PC-9 (cell line): ENCODE measurements around the gene SNRNP35. TPM values are rescaled to one million over a fixed set of nuclear protein-coding genes. Genes with fewer than 3 reads are reported as not detected.

Experiments
- BruUV-seq: library from RNA; stranded (reverse); fragments of 400-500 nt; replicated peaks from 2 replicates; lab custom pipeline; 2021; lab: Mats Ljungman, UMichigan
- CTCF ChIA-PET: fragments of 300-600 bp; sonication (Branson Sonifier 250); formaldehyde crosslinking; loops from one replicate; lab custom pipeline; 2022; ENCODE audit warnings: antibody characterized with exemption; lab: Charles Lee
- POLR2A ChIA-PET: fragments of 300-600 bp; sonication (Branson Sonifier 250); formaldehyde crosslinking; loops from one replicate; lab custom pipeline; 2022; ENCODE audit warnings: antibody characterized with exemption; ENCODE audit not compliant: unreplicated experiment; lab: Charles Lee
- DNase-seq, 2 experiments: peaks; one replicate each; pipeline versions ENCODE4 v3.0.0 to v3.0.0-alpha.2; 2015 to 2022; ENCODE audit warnings: mixed read lengths in 1 of 2
- H2AFZ ChIP-seq: fragments of 200-600 bp; sonication (generic); 2 replicates; pipeline ENCODE4 v1.8.1; 2017; ENCODE audit warnings: antibody characterized with exemption
- H3F3A ChIP-seq: fragments of 200-600 bp; sonication (generic); 2 replicates; pipeline ENCODE4 v1.8.1; 2017; ENCODE audit warnings: antibody characterized with exemption, mild to moderate bottlenecking, low read depth; ENCODE audit not compliant: insufficient read depth
- H3K27ac ChIP-seq: fragments of 200-600 bp; sonication (generic); 2 replicates; pipeline ENCODE4 v1.6.1; 2016; ENCODE audit warnings: mixed run types
- H3K27me3 ChIP-seq: fragments of 200-600 bp; sonication (generic); 2 replicates; pipeline ENCODE4 v1.6.1; 2016; ENCODE audit warnings: low read depth, mixed run types; ENCODE audit not compliant: insufficient read depth
- H3K36me3 ChIP-seq: fragments of 200-600 bp; sonication (generic); 2 replicates; pipeline ENCODE4 v1.6.1; 2016; ENCODE audit warnings: low read depth, mixed run types
- H3K4me1 ChIP-seq: fragments of 200-600 bp; sonication (generic); replicated peaks from 2 replicates; pipeline ENCODE4 v1.6.1; 2016; ENCODE audit warnings: mixed run types; ENCODE audit not compliant: insufficient read depth
- H3K4me2 ChIP-seq: fragments of 200-600 bp; sonication (generic); 2 replicates; pipeline ENCODE4 v1.6.1; 2017; ENCODE audit warnings: mixed run types
- H3K4me3 ChIP-seq: fragments of 200-600 bp; sonication (generic); 2 replicates; pipeline ENCODE4 v1.6.1; 2016; ENCODE audit warnings: mixed run types
- H3K79me2 ChIP-seq: fragments of 200-600 bp; sonication (generic); 2 replicates; pipeline ENCODE4 v1.6.1; 2017; ENCODE audit warnings: low read depth, mixed run types
- H3K9me2 ChIP-seq: fragments of 200-600 bp; sonication (generic); 2 replicates; pipeline ENCODE4 v1.8.1; 2017; ENCODE audit warnings: mild to moderate bottlenecking; ENCODE audit not compliant: insufficient read depth
- H3K9me3 ChIP-seq: fragments of 200-600 bp; sonication (generic); 2 replicates; pipeline ENCODE4 v1.8.1; 2016; ENCODE audit warnings: low read depth; ENCODE audit not compliant: insufficient read depth
- H4K20me1 ChIP-seq: fragments of 200-600 bp; sonication (generic); 2 replicates; pipeline ENCODE4 v1.8.1; 2017; ENCODE audit not compliant: insufficient read depth
- CTCF ChIP-seq: fragments of 200-600 bp; sonication (generic); conservative IDR thresholded peaks from 2 replicates; pipeline ENCODE4 v1.6.1; 2017; ENCODE audit warnings: mixed run types, antibody characterized with exemption, mild to moderate bottlenecking, moderate library complexity
- EZH2 ChIP-seq: fragments of 200-600 bp; sonication (generic); IDR thresholded peaks from 2 replicates; pipeline ENCODE4 v1.8.0; 2017; ENCODE audit warnings: antibody characterized with exemption, low read depth
- intact Hi-C: fragments of 100-400 bp; cut with micrococcal nuclease; formaldehyde crosslinking; loops from one replicate; pipeline ENCODE4 v1.10.0; 2022; ENCODE audit not compliant: unreplicated experiment
- total RNA-seq: library from RNA; stranded (reverse); gene quantifications from 2 replicates; pipeline ENCODE4 v1.2.3, GENCODE V29; 2021

Gene SNRNP35
- total RNA-seq, 1 experiment from 2014 or later: 24.3 TPM

- Histone ChIP-seq H3K4me3 (no peak overlapping the region), H3K79me2 (no peaks in the 10 kb centered on the region), H3F3A (no peaks in the 10 kb centered on the region), H3K9me3 (no peaks in the 10 kb centered on the region), H3K4me1 (no peaks in the 10 kb centered on the region), H4K20me1 (no peaks in the 10 kb centered on the region), H3K4me2 (no peak overlapping the region), H3K9me2 (no peaks in the 10 kb centered on the region), H3K36me3 (no peaks in the 10 kb centered on the region), H3K27ac (no peak overlapping the region), H3K27me3 (no peaks in the 10 kb centered on the region), H2AFZ (no peak overlapping the region)
- intact Hi-C loops: no loop called here
- no peak for DNase-seq
- ChIA-PET POLR2A (no interaction called here), CTCF (no interaction called here)
- no TSS peak for BruUV-seq
- TF ChIP-seq CTCF: no peak
These were observed 36.3 kb downstream of the SNRNP35 start for GRCh38 chr12:123494124-123494851.

GRCh38 chr12:123497065-123497464 is 39.1 kb downstream of the SNRNP35 start:
- H3K9me2 ChIP-seq: no peaks in the 10 kb centered on the region
- no peak overlapping the region for H3K4me2 ChIP-seq
- H3K4me1 ChIP-seq: no peaks in the 10 kb centered on the region
- TF ChIP-seq CTCF (no peak), EZH2 (no peak)
- no peaks in the 10 kb centered on the region for H3K27me3 ChIP-seq
- no peaks in the 10 kb centered on the region for H3F3A ChIP-seq
- CTCF ChIA-PET: no interaction called here
- no peak overlapping the region for H3K27ac ChIP-seq
- no peaks in the 10 kb centered on the region for H3K36me3 ChIP-seq
- no peaks in the 10 kb centered on the region for H4K20me1 ChIP-seq
- no peaks in the 10 kb centered on the region for H3K9me3 ChIP-seq
- no TSS peak for BruUV-seq
- no peak overlapping the region for H3K4me3 ChIP-seq
- H3K79me2 ChIP-seq: no peaks in the 10 kb centered on the region
- H2AFZ ChIP-seq: no peak overlapping the region
- POLR2A ChIA-PET: no interaction called here
- intact Hi-C loops: no loop called here
- DNase-seq: no peak

GRCh38 chr12:123498126-123498825 is 40.3 kb downstream of the SNRNP35 start:
- no peak for DNase-seq
- ChIA-PET POLR2A (interaction anchor here (0.5 kb wide), 1 partner anchor 60 kb away, joined by 5 read pairs; no protein-coding TSS in a partner anchor), CTCF (no interaction called here)
- H3K4me3 ChIP-seq: no peak overlapping the region
- H3K79me2 ChIP-seq: no peaks in the 10 kb centered on the region
- no peak for TF ChIP-seq EZH2
- H3F3A ChIP-seq: no peaks in the 10 kb centered on the region
- no peaks in the 10 kb centered on the region for H3K27me3 ChIP-seq
- no peak overlapping the region for H2AFZ ChIP-seq
- H3K9me3 ChIP-seq: no peaks in the 10 kb centered on the region
- H3K4me2 ChIP-seq: no peak overlapping the region
- intact Hi-C loops: no loop called here
- no peaks in the 10 kb centered on the region for H3K36me3 ChIP-seq
- H4K20me1 ChIP-seq: no peaks in the 10 kb centered on the region
- no peaks in the 10 kb centered on the region for H3K9me2 ChIP-seq
- BruUV-seq: no TSS peak
- H3K27ac ChIP-seq: no peak overlapping the region
- no peaks in the 10 kb centered on the region for H3K4me1 ChIP-seq
